ENCODE data around the gene ADGRL1.

ADGRL1 gene

GRCh38 chr19:14127176-14127575 lies 78.8 kb downstream of the ADGRL1 start:
- Histone ChIP-seq H3K27ac (ENCODE audit: low read depth, low read length) (no peak overlapping the region), H3K36me3 (ENCODE audit: low read length) (no peaks in the 10 kb centered on the region), H3K9me2 (replicated peaks; ENCODE audit: insufficient read depth, low read length) (no peaks in the 10 kb centered on the region), H3K4me3 (ENCODE audit: insufficient read depth, low read length, poor library complexity, severe bottlenecking) (no peak overlapping the region), H3F3A (ENCODE audit: insufficient read depth) (0 out of 2 replicates have a peak, but pooled peaks cover 5% of the 10 kb centered on the region), H3K9ac (ENCODE audit: low read length) (no peak overlapping the region), H4K20me1 (ENCODE audit: low read depth, low read length) (no peaks in the 10 kb centered on the region), H3K9me3 (ENCODE audit: insufficient read depth, low read length) (no peaks in the 10 kb centered on the region), H3K4me2 (ENCODE audit: low read depth, low read length, poor library complexity, severe bottlenecking) (no peak overlapping the region), H3K79me2 (ENCODE audit: insufficient read depth, low read length) (peaks cover 16% of the 10 kb centered on the region), H3K27me3 (ENCODE audit: low read length) (no peaks in the 10 kb centered on the region), H2AFZ (ENCODE audit: low read depth, low read length, severe bottlenecking) (no peak overlapping the region)
- TF ChIP-seq CTCF (IDR thresholded peaks at IDR 0.05; ENCODE audit: insufficient read depth, low read length, poor library complexity, severe bottlenecking) (no peak), EZH2phosphoT487 (conservative IDR thresholded peaks at IDR 0.05; ENCODE audit: low read length) (no peak)

GRCh38 chr19:14122924-14123323 lies 83.0 kb downstream of the ADGRL1 start:
- Histone ChIP-seq H3K36me3 (ENCODE audit: low read length) (no peaks in the 10 kb centered on the region), H3K9me2 (replicated peaks; ENCODE audit: insufficient read depth, low read length) (no peaks in the 10 kb centered on the region), H3K4me3 (ENCODE audit: insufficient read depth, low read length, poor library complexity, severe bottlenecking) (no peak overlapping the region), H4K20me1 (ENCODE audit: low read depth, low read length) (no peaks in the 10 kb centered on the region), H3K27me3 (ENCODE audit: low read length) (no peaks in the 10 kb centered on the region), H3K9me3 (ENCODE audit: insufficient read depth, low read length) (no peaks in the 10 kb centered on the region), H3K27ac (ENCODE audit: low read depth, low read length) (no peak overlapping the region), H3K4me2 (ENCODE audit: low read depth, low read length, poor library complexity, severe bottlenecking) (no peak overlapping the region), H3K9ac (ENCODE audit: low read length) (no peak overlapping the region), H3F3A (ENCODE audit: insufficient read depth) (peaks cover 31% of the 10 kb centered on the region), H2AFZ (ENCODE audit: low read depth, low read length, severe bottlenecking) (no peak overlapping the region), H3K79me2 (ENCODE audit: insufficient read depth, low read length) (no peaks in the 10 kb centered on the region)
- TF ChIP-seq CTCF (IDR thresholded peaks at IDR 0.05; ENCODE audit: insufficient read depth, low read length, poor library complexity, severe bottlenecking) (no peak), EZH2phosphoT487 (conservative IDR thresholded peaks at IDR 0.05; ENCODE audit: low read length) (no peak)

- Histone ChIP-seq H3K27ac (ENCODE audit: low read depth, low read length) (no peak overlapping the region), H4K20me1 (ENCODE audit: low read depth, low read length) (0 out of 2 replicates have a peak, but pooled peaks cover 3% of the 10 kb centered on the region), H3K9ac (ENCODE audit: low read length) (no peak overlapping the region), H3K9me2 (replicated peaks; ENCODE audit: insufficient read depth, low read length) (no peaks in the 10 kb centered on the region), H3K4me3 (ENCODE audit: insufficient read depth, low read length, poor library complexity, severe bottlenecking) (no peak overlapping the region), H2AFZ (ENCODE audit: low read depth, low read length, severe bottlenecking) (no peak overlapping the region), H3K9me3 (ENCODE audit: insufficient read depth, low read length) (no peaks in the 10 kb centered on the region), H3K79me2 (ENCODE audit: insufficient read depth, low read length) (peaks cover 17% of the 10 kb centered on the region), H3F3A (ENCODE audit: insufficient read depth) (peaks cover 31% of the 10 kb centered on the region), H3K27me3 (ENCODE audit: low read length) (no peaks in the 10 kb centered on the region), H3K36me3 (ENCODE audit: low read length) (no peaks in the 10 kb centered on the region), H3K4me2 (ENCODE audit: low read depth, low read length, poor library complexity, severe bottlenecking) (no peak overlapping the region)
- no peak for TF ChIP-seq EZH2phosphoT487 (conservative IDR thresholded peaks at IDR 0.05; ENCODE audit: low read length)
- TF ChIP-seq CTCF (IDR thresholded peaks at IDR 0.05; ENCODE audit: insufficient read depth, low read length, poor library complexity, severe bottlenecking): no peak
These were observed 85.5 kb downstream of the ADGRL1 start for GRCh38 chr19:14120497-14120780.
